HG03520 (cell line): ENCODE results near the gene MAP2.
"Not testable (repeated sequence)": the region's sequence is repeated elsewhere in the genome, so short reads cannot be mapped to it uniquely, and the experiment has no call there.

ENCODE experiments used
- ATAC-seq: cut with Tn5 transposase; IDR thresholded peaks from one replicate; pipeline ENCODE4 v1.9.1; 2021; ENCODE audit warnings: mild to moderate bottlenecking, moderate library complexity; ENCODE audit not compliant: unreplicated experiment

Gene MAP2

GRCh38 chr2:209472112-209472832 is 48.4 kb downstream of the MAP2 start:
- ATAC-seq: no peak

GRCh38 chr2:209472871-209473270 is 49.0 kb downstream of the MAP2 start:
- ATAC-seq: no peak

DNA sequence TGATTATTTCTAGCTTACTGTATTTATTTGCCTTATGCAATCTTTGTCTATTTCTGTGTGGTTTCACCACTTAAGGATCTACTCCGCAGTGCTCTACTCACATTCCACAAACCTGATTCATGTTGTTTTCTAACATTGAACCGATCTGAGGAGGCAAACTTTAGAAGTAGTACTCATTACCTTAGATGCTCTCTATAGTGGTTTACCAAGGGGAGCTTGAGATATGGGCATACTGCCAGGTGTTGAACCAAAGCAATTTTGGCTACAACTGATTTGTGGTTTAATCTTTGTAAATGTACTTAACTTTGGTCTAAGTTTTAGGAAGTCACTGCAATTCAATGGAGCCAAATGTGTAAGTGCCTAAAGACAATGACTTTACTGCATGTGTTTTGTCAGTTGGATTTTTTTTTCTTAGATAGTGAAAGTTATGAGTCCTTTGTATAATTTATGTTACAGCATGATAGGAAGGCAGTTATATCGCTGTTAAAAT is 50.1 kb downstream of the MAP2 start:
- no peak for ATAC-seq

DNA sequence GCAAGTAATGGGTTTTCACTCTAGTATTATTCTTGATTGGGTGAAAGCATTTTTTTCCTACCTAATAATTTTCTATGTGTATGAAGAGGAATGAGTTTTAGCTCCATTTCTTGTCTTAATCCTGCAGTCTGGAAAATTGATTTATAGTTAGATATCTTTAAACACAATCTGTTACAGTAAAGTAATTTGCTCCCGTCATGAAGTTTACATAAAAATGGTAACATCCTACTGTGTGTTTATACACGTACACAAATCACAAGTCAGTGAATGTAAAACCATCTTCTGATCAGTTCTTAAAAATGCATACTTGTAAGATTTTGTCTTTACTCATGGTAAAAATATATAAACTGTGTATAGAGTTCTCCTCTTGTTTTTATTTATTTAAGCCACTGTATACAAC is 51.1 kb downstream of the MAP2 start:
- no peak for ATAC-seq

DNA sequence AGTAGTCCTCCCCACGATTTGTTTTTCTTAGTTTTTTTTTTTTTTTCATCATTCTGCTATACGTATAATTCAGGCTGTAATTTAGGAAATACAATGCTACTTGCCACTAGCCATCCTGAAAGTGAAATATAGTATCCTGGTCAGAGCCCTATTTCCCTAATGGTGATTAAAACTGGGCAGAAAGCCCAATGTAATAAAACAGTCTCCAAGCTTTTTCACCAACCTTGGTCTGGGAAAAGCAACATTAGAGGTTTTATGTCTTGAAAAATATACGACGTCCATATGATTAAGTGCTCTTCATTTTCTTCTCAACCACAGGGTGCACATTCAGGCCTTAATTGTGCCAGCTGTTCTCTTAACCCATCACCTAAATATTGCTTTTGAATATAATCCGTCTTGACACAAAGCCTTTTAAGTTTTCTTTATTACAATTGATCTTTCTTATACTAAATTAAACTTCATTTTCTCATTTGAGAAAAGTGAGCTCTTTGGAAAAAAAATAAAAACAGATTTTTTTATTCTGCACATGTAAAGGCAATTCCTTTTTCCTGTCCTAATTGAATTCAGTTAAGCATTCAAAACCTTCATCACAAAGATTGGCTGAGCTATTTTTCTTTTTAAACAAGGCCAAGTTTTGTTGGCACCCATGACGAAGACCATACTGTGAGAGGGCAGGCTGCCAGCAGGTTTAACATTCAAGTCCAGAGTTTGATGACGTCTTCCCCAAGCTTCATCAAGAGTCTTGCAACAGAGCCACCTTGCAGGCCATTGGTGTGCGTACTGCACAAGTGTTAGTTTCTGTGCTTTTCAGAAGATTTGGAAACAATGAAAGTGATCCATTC is 52.7 kb downstream of the MAP2 start:
- no peak for ATAC-seq

DNA sequence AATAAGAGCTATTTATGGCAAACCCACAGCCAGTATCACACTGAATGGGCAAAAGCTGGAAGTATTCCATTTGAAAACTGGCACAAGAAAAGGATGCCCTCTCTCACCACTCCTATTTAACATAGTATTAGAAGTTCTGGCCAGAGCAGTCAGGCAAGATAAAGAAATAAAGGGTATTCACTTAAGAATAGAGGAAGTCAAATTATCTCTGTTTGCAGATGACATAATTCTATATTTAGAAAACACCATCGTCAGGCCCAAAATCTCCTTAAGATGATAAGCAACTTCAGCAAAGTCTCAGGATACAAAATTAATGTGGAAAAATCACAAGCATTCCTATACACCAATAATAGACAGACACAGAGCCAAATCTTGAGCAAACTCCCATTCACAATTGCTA is 68.4 kb downstream of the MAP2 start:
- ATAC-seq: not testable (repeated sequence)

- not testable (repeated sequence) for ATAC-seq
Observed at GRCh38 chr2:209495068-209495620, 71.3 kb downstream of the MAP2 start.

DNA sequence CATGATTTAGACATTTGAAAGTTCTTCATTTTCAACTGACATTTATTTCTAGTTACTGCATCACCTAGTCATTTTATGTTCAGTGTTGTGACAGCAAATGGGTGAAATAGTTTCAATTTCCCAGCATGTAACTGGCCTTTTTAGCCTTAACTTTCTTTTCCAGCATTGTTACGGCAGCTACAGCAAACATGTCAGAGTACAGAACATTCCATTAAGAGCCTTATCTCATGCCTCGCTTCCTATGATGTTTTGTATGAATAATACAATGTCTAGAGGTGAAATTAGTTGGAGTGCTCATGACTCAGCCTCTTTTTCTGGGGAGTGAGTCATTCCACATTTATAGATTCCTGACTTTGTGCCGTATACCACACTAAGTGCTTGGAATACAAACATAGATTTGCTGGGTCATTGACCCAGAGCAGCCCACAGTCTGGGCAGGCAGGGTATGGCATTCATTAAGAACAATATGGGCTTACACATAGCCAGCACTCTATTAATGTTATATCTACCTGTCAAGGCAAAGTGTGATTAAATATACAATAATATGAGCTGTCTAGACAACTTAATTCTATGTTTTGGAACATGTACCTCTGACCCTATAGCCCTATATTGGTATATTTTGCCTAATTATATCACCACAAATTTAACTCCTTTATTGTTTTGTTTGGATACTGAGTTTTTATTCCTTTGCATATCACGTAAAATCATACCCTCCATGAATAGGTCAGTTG is 72.2 kb downstream of the MAP2 start:
- no peak for ATAC-seq

GRCh38 chr2:209496586-209496982 is 72.7 kb downstream of the MAP2 start:
- no peak for ATAC-seq

GRCh38 chr2:209498614-209499013 is 74.8 kb downstream of the MAP2 start:
- ATAC-seq: no peak

DNA sequence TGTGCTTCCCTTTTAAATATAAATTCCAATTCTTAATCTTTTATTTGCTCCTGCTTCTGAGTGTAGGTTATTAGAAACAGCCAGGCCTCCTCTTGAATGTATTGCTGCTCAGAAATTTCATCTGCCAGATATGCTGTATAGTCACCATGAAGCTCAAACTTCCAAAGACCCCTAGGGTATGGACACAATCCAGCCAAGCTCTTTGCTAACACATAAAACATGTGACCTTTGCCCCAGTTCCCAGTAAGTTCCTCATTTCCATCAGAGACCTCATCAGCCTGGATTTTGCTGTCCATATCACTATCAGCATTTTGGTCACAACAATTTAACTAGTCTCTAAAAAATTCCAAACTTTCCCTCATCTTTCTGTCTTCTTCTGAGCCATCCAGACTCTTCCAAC is 75.2 kb downstream of the MAP2 start:
- ATAC-seq: no peak

GRCh38 chr2:209501579-209501978 is 77.7 kb downstream of the MAP2 start:
- no peak for ATAC-seq

- ATAC-seq: no peak
Observed at GRCh38 chr2:209505410-209505809, 81.6 kb downstream of the MAP2 start.

DNA sequence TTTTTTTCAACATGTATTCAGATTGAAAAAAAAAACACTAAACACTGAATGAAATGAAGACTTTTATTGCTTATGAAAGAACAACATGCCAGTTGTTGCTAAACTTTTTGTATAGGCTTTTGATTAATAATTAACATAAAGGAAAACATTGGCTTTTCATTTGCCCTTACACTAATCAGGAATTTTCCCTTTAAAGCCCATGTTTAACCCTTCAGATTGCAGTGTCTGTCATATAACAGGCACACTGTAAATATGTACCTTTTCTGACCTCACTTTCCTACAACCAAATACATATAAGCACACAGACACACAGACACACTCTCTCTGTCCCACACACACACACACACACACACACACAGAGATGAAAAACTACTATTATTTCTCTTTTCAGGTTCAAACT is 84.4 kb downstream of the MAP2 start:
- ATAC-seq: no peak

- ATAC-seq: no peak
Observed at GRCh38 chr2:209511637-209512036, 87.8 kb downstream of the MAP2 start.

DNA sequence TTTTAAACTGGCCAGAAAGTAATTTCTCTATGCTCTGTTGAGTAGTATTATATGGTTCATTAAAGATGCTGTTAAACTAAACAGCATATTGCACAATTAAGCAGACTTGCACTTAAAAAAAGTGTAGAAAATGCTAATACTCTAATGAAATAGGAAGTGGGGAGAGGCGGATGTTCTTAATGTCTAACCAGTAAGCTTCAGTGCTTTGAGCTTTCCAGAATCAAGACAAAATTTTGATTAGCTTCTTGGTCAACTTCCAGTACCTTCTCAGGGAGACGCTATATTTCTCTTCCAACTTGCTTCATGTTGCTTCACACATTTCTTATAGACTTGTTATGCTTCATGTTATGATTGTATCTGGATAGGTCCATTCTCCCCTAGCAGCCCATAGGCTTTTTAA is 89.1 kb downstream of the MAP2 start:
- no peak for ATAC-seq

DNA sequence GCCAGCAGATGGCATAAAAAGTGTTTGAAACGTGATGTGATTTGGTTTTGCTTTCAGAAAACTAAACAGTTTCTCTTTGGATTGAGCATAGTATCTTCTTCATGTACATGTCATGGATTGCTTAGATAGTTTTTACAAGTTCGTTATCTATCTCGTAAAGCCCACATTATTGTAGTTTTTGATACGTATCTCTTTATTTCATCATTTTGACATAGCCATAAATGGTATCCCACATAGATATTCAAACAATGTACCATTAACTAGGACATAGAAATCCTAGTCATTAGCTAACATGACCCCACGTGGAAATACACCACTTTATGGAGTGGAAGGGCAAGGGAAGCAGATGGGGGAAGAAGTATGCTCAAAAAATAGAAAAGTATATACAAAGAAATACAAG is 93.6 kb downstream of the MAP2 start:
- ATAC-seq: no peak

- no peak for ATAC-seq
Observed at GRCh38 chr2:209519271-209519670, 95.4 kb downstream of the MAP2 start.

DNA sequence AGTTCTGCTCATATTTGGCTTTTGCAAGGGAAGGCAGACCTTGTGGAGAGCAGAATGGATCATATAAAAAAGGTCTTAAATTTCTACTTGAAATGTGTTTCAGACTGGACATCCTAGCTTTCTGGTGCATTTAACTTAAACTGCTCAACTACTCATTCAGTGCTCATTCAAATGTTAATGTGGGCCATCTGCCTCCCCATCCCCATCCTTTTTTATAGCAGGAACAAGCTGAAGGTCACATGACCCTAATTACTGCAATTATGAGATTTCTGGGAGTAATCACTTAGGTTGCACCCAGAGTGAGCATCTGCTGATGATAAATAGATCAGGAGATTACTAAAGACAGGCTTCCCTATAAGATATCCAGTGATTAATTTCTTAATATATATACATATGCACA is 96.1 kb downstream of the MAP2 start:
- no peak for ATAC-seq

DNA sequence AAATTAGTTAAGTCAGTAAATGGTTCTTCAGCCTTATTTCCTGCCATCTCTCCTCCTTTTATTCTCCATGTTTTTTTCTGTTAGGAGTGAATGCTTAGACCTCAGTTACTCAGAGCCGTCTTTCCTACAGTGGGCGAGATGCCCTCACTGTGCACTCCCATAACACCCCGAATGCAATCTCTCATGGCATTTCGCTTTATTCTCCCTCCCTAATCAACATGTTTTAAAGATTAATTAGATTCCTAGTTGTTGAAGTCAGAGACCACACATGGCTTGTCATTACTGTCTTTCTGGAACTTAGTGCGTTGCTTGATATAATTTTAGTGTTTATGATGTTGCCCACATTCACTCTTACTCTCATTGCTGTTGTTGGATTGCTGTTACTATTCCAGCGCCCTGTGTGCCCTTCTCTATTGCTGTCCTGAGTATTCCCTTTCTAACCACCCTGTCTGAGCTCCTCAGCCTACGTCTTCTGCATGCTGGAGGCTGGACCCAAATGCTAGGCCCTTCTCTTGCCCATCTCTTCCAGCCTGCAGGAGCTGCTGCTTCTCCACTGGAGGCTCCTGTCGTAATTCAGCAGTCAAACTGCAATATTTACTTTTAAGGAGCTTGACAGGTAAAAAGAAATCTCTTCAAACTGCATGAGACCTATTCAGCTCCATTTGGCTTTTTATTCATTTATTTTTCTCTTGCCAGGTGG is 99.3 kb downstream of the MAP2 start:
- no peak for ATAC-seq

DNA sequence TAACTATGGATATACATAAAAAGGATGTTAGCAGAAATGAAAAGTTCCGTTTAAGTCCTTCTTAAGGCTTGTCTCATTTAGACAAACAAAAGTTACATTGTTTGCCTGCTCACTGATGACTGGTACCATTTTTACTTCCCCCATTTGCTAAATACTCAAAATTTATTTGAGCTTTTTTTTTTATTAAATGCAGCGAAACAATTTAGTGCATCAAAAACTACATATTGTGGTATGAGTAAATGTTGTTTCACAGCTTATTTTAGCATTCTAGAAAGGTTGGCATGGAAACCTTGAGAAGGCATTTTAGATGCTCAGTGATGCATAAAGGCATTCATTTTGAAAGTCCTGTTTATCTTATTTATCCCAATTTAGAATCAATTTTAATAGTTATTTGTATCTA is 100.0 kb downstream of the MAP2 start:
- ATAC-seq: peak; percentile 67
